GM19238 (cell line): ENCODE data around the gene ZBTB21.

Experiments
- DNase-seq: peaks from one replicate; pipeline ENCODE4 v3.0.0; 2011; ENCODE audit warnings: low spot score; ENCODE audit not compliant: insufficient read length

The ZBTB21 gene

GRCh38 chr21:42021371-42022090, 11.4 kb upstream of the ZBTB21 start:
- no peak for DNase-seq

DNA sequence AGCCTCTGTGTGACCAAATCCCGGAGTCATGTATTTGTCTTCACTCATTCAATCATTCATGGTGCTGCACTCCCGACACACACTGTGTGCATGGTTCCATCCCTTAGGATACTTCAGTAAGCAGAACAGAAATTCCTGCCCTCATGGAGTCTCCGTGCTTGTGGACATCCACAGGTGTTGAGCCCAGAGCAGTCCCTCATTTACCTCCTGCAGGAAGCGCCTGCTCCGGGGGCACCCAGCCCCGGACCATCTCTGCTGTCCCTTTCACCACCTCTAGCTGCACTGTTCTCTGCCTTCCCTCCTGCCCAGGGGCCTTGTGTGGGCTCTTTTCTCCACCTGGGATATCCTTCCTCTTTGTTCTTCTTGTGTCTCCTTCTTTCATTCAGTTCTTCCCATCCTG, 9.5 kb upstream of the ZBTB21 start:
- no peak for DNase-seq

DNA sequence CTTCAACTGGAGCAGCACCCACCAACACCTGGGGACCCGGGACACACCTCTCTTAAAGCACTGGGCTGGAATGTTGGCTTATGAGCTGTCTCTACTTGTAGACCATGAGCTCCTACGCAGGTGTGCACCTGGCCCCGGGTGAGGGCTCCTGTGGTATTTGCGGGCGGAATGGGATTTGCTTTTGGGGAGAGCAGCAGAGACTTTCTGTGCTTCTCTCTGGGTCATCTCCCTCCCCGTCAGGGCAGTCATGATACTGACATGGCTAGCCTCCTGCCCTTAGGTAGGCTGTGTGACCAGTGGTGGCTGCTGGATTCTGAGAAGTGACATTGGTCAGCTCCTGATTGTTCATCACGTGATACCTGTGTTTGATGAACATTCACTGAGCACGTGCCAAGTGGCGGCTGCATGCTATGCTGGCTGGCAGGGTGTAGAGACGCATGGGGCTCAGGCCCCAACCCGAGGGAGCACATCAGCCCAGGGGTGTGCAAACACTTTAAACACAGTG, 9.0 kb upstream of the ZBTB21 start:
- DNase-seq, result no peak

DNA sequence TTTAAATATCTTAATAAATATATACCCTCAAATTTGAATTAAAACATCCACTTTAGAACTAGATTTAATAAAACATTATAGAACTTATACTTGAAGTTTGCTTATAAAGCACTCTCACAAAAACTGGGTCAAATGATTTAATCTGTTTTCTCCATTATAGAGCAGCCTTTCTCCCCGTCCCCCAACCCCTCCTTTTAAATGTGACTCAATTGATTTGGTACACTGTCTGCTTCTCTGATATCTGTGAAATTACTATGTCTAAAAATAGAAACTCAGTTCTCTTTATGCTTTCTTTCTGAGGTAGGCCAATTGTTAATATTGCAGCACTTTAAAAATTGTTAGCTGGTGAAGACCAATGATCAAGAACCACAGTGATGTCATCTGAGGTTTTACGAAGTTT, 6.9 kb upstream of the ZBTB21 start:
- DNase-seq, result no peak

GRCh38 chr21:42016364-42016985, 6.3 kb upstream of the ZBTB21 start:
- no peak for DNase-seq

DNA sequence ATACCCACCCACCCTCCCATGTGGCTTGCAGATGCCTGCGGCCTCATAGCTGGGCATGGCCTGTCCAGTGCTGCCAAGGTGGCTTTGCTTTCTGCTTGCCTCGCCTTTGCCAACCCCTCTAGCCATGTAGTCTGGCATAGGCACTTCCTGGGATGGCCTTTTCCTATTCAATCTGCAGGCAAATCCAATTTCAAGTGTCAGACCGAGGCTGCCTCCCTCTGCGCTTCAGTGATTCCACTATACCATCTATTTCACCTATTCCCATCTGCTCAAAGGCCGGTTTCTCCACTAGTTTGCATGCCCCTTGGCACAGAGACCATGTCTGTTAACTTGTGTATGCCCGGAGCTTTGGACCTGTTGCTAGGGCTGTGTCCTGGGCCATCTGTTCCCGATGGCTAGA, 3.8 kb upstream of the ZBTB21 start:
- DNase-seq, result no peak

GRCh38 chr21:42013376-42013775, 3.2 kb upstream of the ZBTB21 start:
- no peak for DNase-seq

- no peak for DNase-seq
Observed at GRCh38 chr21:42012763-42013329, 2.7 kb upstream of the ZBTB21 start.

DNA sequence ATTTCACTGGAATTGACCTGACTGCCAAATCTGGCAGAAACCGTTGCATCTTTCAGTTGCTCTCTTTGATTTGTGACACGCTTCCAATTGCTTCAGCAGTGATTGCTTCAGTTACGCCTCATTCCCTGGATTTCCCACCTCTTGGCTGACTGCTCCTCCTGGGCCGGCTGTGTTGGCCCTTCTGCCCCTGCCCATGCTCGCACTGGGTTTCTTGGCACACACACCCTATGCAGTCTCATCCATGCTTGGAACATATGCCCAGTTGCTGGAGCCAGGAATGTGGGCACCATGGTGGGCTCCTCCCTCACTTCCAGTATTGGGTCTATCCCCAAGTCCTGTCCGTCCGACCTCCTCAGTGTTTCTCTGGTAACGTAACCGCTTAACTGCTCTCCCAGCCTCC, 2.2 kb upstream of the ZBTB21 start:
- no peak for DNase-seq

- peak; percentile 35 for DNase-seq
Observed at GRCh38 chr21:42010507-42011495, 641 bp upstream of the ZBTB21 start.

DNA sequence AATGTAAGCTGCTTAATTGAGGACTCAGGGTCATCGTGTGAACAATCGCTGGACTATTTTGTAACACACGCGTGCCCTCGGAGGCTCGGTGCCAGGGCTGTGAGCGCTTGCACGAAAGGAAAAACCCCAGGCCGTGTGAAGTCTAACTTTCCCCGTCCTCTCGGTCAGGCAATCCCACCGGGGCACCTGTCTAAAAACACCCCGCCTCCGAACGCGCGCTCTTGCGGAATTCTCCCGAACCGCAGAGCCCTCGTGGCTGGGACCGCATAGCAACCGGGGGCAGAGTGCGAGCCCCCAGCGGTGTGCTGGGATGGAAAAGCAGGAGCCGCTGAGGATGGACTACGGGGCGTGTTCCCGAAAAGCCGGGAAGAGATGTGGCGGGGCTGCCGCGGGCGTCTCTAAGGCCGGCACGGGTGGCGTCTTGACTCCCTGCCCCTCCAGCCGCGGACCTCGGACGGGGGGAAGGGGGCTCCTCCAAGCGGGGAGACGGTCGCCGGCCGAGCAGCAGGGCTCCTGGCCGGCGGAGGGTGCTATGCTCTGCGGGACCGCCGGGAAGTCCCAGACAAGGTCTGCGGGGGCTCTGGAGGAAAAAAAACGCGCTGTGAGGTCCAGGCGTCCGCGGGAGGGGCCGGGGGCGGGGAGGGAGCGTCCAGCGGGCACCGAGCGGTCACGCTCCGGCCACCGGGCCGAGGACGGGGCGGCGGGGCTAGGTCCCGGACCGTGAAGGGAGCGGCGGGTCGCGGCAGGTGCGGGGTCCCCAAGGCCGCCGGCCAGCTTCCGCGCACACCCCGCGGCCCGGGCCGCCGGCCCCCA, 936 bp downstream of the ZBTB21 start:
- DNase-seq, result peak; percentile 25

GRCh38 chr21:42007356-42007940, 2.7 kb downstream of the ZBTB21 start:
- DNase-seq, result no peak

DNA sequence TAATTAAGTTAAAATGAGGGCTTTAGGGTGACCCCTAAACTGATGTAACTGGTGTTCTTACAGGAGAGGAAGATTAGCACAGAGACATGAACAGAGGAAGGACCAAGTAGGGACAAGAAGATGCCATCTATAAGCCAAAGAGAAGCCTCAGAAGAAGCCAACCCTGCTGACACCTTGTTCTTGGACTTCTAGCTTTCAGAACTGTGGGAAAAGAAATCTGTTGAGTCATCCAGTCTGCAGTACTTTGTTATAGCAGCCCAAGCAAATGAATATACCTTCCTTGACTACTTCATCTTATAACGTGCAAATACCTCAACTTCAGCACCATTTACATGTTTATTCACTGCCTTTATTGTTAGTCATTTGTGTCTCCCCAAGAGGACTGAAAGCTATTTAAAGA, 3.4 kb downstream of the ZBTB21 start:
- DNase-seq, result no peak

DNA sequence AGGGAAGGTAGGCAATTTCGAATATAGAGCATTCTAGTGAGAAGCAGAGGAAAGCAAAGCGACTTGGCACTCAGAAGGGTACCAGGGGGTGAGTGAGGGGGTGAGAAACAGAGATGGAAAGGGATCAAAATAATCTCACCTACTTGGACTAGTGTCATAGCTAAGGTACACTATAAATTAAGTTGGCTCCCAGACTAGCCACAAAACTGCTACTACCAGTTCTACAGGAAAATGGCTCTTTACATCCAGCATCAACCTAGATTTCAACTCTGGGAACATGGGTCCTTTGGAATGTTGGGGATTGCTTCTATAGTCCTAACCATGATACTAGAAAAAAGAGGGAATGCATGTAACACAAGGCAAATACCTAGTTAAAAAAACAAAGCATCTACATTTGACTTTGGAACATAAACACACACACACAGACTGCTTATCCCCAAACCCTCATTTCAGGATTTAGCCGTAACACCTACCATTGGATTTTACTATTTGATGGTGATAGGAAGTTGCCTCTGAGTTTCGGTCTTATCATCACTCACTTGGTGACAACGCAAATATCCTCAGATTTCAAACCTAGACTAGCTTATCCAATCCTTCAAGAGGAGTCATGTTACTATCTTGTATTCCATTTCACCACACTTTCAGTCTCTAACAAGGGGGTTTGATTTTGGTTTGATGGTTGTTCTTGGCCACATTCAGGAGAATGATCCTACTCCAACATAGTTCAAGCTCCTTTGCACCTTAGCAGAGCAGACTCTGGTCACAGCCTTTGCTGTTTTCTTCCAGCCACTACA, 5.6 kb downstream of the ZBTB21 start:
- DNase-seq, result no peak

DNA sequence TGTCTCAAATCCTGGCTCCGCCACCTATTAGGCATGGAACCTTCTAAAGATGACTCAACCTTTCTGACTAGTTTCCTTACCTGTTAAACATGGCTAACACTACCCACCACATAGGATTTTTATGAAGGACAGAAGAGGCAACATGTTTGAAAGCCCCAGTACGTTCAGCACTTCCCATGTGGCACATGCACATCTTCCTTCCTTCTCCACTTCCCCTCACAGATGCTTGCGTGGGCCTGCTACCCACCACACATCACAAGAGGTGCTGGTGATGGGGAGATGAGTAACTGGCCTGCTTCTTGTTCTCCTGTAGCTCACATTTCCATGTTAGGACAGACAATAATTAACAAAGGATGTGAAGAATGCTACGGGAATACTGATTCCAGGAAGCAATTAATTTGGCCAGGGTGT, 7.1 kb downstream of the ZBTB21 start:
- no peak for DNase-seq

GRCh38 chr21:42002421-42002958, 7.7 kb downstream of the ZBTB21 start:
- peak; percentile 34 for DNase-seq

DNA sequence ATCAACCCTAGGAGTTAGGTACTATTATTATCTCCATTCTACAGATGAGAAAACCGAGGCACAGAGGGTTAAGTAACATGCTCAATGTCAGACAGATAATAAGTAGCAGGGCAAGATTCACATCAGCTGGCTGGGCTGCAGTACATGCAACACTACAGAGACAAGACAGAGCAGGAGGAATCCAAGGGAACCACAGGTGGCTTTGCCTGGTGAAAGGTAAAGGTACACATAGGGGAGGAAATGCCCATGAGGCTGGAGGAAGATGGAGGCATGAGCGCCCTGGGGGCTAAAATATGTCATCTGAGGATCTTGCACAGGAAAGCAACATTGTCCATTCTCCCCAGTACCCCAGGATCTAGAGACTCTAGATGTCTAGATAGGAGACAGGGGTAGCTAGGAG, 8.4 kb downstream of the ZBTB21 start:
- no peak for DNase-seq

DNA sequence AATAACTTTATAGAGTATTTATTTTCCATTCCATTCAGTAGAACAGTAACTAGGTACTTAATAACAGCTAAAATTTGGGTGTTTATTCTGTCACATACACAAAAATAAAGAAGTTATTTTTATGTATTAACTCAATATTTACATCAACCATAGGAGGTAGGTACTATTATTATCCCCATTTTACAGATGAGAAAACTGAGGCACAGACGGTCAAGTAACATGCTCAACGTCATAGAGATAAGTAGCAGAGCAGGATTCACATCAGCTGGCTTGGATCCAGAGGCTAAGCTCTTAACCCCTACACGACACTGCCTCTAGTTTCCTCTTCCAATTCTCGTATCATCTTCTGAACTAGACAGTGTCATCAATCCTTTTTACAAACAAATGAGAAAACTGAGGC, 9.3 kb downstream of the ZBTB21 start:
- no peak for DNase-seq

DNA sequence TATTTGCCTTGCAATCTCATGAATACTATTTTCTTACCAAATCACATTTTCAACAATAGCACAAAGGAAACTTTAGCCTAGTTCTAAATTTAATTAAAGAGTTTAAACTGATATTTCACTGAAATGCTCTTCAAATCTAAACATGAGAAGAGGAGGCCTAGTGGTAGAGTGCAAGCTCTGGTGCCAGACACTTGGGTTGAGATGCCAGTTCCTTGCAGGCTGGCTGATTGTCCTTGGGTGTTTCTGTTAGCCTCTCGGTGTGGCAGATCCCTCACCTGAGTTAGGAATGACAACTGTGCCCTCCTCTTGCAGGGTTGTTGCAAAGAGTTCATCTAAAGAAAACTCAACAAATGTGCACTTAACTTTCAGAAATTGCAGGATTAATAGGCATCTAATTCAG, 12.5 kb downstream of the ZBTB21 start:
- DNase-seq, result no peak
